ENCODE results near the gene ZSCAN5B.

GRCh38 chr19:56223481-56223880 is 25.9 kb upstream of the ZSCAN5B start:
- no peak for TF ChIP-seq CTCF (IDR thresholded peaks at IDR 0.05)
- no peak for TF ChIP-seq ZFX (IDR thresholded peaks at IDR 0.05; ENCODE audit: borderline replicate concordance)

Data from 22Rv1 (cell line).